GM11168 (cell line): Measurements from ENCODE around the gene FHIT.

Experiments
- in situ Hi-C: fragments of 300-500 bp; cut with MboI; formaldehyde crosslinking; loops from one replicate; pipeline ENCODE4 v1.12.0; 2022; ENCODE audit warnings: low sequenced_read_pairs; ENCODE audit not compliant: unreplicated experiment

FHIT gene

DNA sequence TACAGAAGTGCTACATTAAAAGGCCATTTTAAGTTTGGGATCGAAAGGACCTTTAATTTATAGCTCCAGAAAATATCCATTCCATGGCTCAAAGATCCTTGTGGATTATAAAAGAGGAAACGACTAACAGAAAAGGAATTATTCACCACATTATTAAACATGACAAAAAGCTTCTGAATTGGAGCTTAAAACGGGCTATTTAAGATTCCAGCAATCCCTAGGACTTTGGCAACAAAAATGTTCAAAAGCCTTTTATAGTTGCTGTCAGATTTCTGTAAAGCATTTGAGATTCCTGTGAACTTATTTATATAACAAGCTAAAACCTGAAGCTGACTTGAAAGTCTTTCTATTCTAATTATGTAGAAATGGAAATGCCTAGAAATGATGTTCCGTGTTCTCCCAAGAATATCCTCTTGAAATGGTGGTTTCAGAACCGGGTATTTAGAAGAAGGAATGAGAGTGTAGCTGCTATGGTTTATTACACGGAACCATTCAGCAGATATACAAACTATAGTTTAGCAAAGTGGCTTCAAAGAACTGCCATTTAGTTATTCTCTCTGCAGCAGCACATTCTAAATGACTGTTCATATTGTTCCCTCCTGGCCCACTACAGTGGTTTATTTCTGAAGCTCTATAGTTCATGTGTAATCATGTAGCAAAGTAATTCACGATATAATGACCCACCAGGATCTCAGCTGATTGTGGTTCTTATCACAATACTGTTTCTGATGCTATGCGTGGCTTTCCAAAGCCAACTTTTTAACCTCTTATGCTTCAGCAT is 961.7 kb downstream of the FHIT start:
- in situ Hi-C loops, result no loop called here

- in situ Hi-C loops, result no loop called here
These were observed 968.4 kb downstream of the FHIT start for GRCh38 chr3:60282866-60283265.

DNA sequence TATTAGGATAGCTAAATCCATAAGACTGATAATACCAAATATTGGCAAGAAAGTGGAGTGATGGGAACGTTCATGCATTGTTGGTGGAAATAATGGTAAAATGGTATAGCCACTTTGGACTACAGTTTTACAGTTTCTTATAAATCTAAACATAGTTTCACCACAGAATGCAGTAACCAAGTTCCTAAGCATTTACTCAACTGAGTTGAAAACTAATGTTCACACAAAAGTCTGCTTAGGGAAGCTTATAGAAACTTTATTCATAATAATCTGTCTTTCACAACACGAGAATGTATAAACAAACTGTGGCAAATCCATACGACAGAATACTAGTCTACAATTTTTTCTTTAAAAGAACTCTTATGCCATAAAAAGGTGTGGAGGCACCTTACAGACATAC is 969.3 kb downstream of the FHIT start:
- in situ Hi-C loops, result no loop called here

GRCh38 chr3:60277361-60277800 is 973.9 kb downstream of the FHIT start:
- in situ Hi-C loops, result no loop called here

GRCh38 chr3:60276615-60277014 is 974.6 kb downstream of the FHIT start:
- in situ Hi-C loops, result no loop called here

- in situ Hi-C loops, result no loop called here
These were observed 976.6 kb downstream of the FHIT start for GRCh38 chr3:60274646-60275045.

- in situ Hi-C loops, result no loop called here
These were observed 977.2 kb downstream of the FHIT start for GRCh38 chr3:60274098-60274497.

DNA sequence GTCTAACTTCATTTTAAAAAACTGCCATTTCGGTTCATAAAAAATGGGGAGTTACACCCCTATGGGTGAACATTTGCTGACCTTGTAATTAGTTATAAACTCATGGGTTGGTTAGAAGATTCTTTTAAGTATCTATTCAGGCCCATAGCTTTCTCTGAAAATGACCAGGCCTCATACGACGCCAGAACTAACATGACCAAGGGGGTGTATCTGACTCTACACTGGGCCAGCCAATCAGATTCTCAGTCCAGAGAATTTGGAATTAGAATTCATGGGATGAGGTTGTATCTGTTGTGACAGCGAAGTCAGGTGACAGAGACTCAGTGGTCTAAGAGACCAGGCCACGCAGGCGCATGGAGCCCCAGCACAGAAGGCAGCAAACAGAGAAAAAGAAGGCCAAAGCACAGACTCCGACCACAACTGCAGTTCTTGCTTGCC is 981.4 kb downstream of the FHIT start:
- in situ Hi-C loops, result no loop called here

- in situ Hi-C loops, result no loop called here
These were observed 981.9 kb downstream of the FHIT start for GRCh38 chr3:60269377-60269776.

DNA sequence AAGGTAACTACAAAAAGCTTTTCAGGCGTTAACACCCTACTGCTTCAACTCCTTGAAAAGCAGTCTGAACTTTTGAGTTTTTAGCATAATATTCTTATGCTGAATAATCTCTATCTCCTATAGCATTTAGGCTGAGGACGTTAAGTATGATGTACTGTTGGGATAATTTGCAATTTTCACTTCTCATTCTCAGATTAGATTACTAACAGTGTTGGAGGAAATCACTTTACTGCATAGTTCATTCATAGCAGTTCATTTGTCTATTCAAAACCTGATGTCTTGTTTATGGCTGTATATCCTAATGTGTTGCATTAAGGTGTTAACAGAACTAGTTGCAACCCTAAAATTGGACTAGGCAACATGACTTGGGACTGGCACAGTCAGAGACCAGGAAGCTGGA is 983.1 kb downstream of the FHIT start:
- in situ Hi-C loops, result no loop called here

DNA sequence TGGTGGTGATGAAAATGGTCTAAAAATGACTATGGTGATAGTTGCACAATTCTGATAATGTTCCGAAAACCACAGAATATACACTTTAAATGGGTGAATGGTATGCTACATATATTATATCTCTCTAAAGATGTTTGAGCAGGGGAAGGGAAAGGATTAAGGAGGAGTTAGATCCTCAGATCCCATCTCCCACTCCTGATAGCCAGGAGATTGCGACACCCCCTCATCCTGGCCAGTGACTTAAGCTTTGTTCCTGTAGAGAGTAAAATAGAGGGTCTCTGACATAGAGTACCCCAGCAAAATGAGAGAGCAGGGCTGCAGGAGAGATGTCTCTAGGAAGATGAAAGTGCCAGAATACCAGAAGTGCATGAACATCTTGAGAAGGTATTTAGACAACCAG is 984.8 kb downstream of the FHIT start:
- in situ Hi-C loops, result no loop called here

DNA sequence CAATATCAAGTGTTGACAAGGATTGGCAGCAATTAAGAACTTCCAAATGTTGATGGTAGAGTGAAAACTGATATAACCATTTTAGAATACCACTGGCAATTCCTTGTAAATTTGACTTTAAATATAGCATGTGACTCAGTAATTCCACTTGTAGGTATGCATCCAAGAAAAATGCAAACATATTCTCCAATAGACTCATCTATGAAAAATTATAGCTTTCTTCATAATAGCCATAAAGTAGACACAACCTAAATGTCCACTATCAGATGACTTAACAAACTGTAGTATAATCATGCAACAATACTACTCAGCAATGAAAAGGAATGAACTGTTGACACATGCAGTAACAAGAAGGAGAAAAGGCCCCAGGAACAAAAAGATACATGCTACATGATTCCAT is 988.1 kb downstream of the FHIT start:
- in situ Hi-C loops, result no loop called here

GRCh38 chr3:60262546-60262945 is 988.7 kb downstream of the FHIT start:
- in situ Hi-C loops, result no loop called here

GRCh38 chr3:60260546-60260945 is 990.7 kb downstream of the FHIT start:
- in situ Hi-C loops, result no loop called here

DNA sequence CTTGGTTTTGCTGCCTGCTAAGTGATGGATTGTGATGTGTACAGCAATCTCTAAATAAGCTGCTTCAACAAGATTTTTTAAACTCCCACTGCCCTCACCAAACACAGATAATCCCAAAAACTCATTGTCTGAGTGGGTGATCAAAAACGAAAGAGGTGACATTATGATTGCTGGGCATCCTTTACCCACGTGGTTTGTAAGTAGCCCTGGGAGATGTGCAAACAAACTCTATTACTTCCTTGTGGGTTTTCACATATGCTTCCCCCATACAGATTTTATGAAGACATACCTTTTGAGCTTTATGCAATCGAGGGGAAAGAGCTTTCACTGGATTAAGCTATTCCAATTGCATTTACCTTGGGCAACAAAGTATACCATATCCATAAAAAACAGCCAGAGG is 1000.4 kb downstream of the FHIT start:
- in situ Hi-C loops, result no loop called here

- in situ Hi-C loops, result no loop called here
These were observed 1001.0 kb downstream of the FHIT start for GRCh38 chr3:60250206-60250605.

DNA sequence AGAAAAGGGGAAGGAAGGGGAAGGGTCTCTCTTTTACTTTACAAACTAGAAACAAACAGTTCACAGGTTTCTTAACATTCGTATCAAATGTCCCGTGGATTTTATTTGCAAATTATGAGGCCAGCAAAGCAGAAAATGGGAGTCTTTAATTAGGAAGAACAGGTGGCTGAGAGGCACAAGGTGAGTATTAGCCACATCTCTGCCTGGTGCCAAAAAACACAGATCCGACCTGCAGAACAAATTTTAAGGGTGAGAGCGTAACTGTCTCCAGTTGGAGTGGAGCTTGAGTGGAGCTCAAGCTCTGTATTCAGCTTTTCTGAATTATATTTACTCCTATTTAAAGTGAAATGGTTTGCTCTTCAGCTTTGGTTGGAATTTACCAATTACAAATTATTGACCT is 1004.9 kb downstream of the FHIT start:
- in situ Hi-C loops, result no loop called here

DNA sequence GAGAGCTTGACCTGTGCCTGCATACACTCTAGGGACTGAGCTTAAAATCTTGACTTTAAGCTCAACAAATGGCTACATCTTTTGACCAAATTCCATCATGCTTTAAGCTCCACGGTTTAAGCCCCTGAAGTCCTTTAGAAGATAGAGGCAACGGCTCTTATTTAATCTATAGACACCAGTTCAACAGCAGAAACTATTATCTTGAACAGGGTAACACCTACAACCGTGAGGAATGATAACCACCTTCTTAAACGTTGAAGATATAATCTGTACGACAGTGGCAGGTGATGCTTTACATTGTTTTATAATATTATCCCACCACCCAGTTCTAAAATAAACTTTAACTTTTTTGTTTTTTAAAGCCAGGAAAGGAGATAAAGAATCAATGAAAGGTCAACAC is 1007.8 kb downstream of the FHIT start:
- in situ Hi-C loops, result no loop called here

DNA sequence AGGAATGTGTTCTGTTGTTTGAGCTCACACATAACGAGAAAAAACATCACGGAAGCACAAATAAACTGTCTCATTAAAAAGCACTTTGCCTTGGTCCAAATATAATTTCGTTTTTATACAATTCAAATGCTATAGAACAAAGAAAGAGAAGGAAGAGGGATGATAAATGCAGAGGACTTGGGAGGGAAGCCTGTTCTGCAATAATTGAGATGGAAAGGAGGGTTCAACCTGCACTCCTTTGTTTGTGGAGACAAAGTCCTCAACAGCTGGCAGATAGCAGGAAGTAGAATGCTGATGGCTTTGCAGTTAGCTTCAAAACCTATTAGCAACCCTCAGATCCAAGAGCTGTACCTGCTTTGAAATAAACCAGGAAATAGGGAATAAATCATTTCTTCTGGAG is 1010.8 kb downstream of the FHIT start:
- in situ Hi-C loops, result no loop called here

- in situ Hi-C loops, result no loop called here
These were observed 1012.7 kb downstream of the FHIT start for GRCh38 chr3:60238550-60238949.

GRCh38 chr3:60229502-60229901 is 1021.8 kb downstream of the FHIT start:
- in situ Hi-C loops, result no loop called here

DNA sequence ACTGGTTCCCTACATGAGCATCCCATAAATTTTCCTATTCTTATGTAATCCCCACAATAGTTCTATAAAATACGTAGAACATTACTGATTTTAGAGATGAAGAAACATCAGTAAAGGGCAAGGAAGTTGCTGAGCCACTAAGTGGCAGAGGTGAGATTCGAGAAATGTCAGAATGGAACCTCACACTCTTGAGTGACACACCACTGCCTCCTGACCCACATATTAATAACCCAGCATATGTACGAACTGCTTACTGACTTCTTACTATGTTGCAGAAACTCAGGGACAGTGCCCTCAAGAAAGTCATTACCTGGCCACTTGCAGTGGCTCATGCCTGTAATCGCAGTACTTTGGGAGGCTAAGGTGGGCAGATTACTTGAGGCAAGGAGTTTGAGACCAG is 1022.4 kb downstream of the FHIT start:
- in situ Hi-C loops, result no loop called here
